DMS153 treated with DMSO at 0.1 percent for 48 hours (cell line): ENCODE measurements around the gene GINS1.

Experiments
- DNase-seq: peaks from one replicate; lab custom pipeline; 2025; ENCODE audit not compliant: unreplicated experiment; lab: John Stamatoyannopoulos, UW

GINS1 gene

DNA sequence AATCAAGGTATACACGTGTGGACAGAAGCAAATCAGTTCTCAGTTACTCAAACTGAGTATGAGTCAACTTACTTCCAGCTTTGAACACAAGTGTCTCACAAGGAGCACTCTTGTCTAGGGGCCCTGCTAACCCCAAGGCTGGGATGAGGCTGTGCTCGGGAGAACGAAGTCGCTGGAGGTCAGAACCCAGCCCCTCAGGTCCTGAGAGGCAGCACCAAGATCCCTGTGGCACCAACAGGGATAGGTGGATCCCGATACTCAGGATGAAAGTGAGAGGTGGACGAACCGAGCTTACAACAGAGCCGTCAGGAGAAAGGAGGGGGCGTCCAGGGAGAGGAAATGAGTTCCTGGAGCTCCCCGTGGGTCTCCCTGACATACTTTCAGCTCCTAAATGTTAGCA lies 85.7 kb downstream of the GINS1 start:
- DNase-seq = no peak

GRCh38 chr20:25493748-25494505 lies 86.5 kb downstream of the GINS1 start:
- no peak for DNase-seq

DNA sequence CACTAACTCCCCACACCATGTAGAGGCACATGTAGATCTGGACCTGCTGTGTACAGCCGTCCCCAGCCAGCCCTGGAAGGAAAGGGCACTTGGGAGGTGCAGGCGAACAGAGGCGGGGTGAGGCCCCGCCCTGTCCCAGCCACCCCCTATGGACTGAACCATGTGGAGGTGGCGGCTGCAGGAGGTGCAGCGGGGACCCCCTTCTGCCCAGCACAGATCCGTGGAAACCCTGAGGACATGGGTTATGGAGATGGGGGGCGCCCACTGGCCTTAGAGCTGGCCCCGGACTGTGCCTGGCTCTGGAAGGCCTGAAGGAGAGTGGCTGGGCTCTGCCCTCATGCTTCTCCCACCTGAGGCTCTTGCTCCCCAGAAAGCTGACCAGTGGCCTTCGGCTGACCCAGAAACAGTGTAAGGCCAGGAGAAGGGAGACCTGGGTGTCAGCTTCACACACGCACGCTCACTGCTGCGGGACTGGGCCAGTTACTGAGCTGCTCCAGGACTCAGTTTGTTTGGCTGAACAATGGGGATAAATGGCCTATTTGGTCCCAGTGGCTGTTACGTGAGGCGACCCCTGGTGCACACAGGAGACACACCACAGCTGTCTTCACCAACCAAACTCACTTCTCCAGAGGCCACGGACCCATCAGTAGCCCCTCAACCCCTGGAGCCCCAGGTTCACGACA lies 87.2 kb downstream of the GINS1 start:
- DNase-seq = no peak

- DNase-seq = no peak
Observed at GRCh38 chr20:25495189-25495824, 87.8 kb downstream of the GINS1 start.

GRCh38 chr20:25496165-25496967 lies 88.9 kb downstream of the GINS1 start:
- DNase-seq = no peak

DNA sequence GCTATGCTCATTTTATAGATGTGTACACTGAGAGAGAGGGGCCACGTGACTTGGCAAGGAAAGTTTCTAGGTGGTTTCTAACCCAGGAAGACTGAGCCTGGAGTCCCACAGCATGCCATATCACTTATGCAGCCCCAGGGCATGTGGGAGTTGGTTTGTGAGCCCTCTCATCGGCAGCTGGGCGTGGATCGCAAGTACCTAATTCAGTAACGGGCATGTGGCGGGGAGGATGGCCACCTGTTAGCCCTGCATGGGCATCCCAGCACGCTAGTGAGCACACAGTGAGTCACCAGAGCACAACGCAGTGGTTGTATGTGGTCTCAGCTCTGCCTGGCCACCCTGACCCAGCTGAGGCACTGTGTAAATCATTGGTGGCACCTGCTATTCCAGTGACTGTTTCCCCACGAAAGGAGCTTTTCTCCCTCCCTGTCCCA lies 89.5 kb downstream of the GINS1 start:
- no peak for DNase-seq

GRCh38 chr20:25497586-25498279 lies 90.3 kb downstream of the GINS1 start:
- no peak for DNase-seq
